MCF 10A (cell line): ENCODE data around the gene RNASE9. TPM values are rescaled to one million over a fixed set of nuclear protein-coding genes. Genes with fewer than 3 reads are reported as not detected.

Experiments used
- Bru-seq: library from RNA; stranded (reverse); fragments of 400-500 nt; gene quantifications from one replicate; lab custom pipeline; 2021; lab: Mats Ljungman, UMichigan
- BruChase-seq, 2 experiments: library from RNA; stranded (reverse); fragments of 400-500 nt; gene quantifications; one replicate each; lab custom pipeline; 2021; lab: Mats Ljungman, UMichigan
- BruUV-seq: library from RNA; stranded (reverse); fragments of 400-500 nt; replicated peaks from 2 replicates; lab custom pipeline; 2021; lab: Mats Ljungman, UMichigan
- CTCF ChIA-PET: fragments of 300-600 bp; sonication (Branson Sonifier 250); formaldehyde crosslinking; extraction: SDS; loops from one replicate; lab custom pipeline; 2021; ENCODE audit warnings: antibody characterized with exemption, inconsistent platforms; lab: Yijun Ruan, JAX
- POLR2A ChIA-PET: fragments of 300-600, 350-650 bp; sonication (Branson Sonifier 250); formaldehyde crosslinking; extraction: SDS; loops from one replicate; lab custom pipeline; 2020; ENCODE audit warnings: antibody characterized with exemption, inconsistent platforms; lab: Yijun Ruan, JAX
- DNase-seq: peaks from one replicate; pipeline ENCODE4 v3.0.0-alpha.2; 2018; ENCODE audit not compliant: unreplicated experiment
- H3K27ac Mint-ChIP-seq: one replicate; pipeline ENCODE4 v1.8.0; 2022; ENCODE audit warnings: mild to moderate bottlenecking, low read depth, mixed read lengths; ENCODE audit not compliant: unreplicated experiment
- H3K27me3 Mint-ChIP-seq: one replicate; pipeline ENCODE4 v1.8.0; 2022; ENCODE audit warnings: mixed read lengths; ENCODE audit not compliant: insufficient read depth, unreplicated experiment
- H3K36me3 Mint-ChIP-seq: one replicate; pipeline ENCODE4 v1.8.0; 2022; ENCODE audit warnings: mild to moderate bottlenecking, moderate library complexity, mixed read lengths; ENCODE audit not compliant: insufficient read depth, unreplicated experiment
- H3K4me1 Mint-ChIP-seq: one replicate; pipeline ENCODE4 v1.8.0; 2022; ENCODE audit warnings: mixed read lengths; ENCODE audit not compliant: insufficient read depth, unreplicated experiment
- H3K4me3 Mint-ChIP-seq: one replicate; pipeline ENCODE4 v1.8.0; 2022; ENCODE audit warnings: mild to moderate bottlenecking, moderate library complexity, mixed read lengths; ENCODE audit not compliant: unreplicated experiment
- H3K9me3 Mint-ChIP-seq: one replicate; pipeline ENCODE4 v1.8.0; 2022; ENCODE audit warnings: mixed read lengths; ENCODE audit not compliant: unreplicated experiment
- CTCF ChIP-seq: fragments of 200-600 bp; IDR thresholded peaks from one replicate; pipeline ENCODE4 v1.8.0; 2022; ENCODE audit warnings: antibody characterized with exemption, mild to moderate bottlenecking; ENCODE audit not compliant: unreplicated experiment
- intact Hi-C: fragments of 100-400 bp; cut with micrococcal nuclease; formaldehyde crosslinking; loops from 2 replicates; pipeline ENCODE4 v1.14.1; 2022
- long read RNA-seq: library from polyadenylated mRNA; stranded (forward); transcript quantifications from one replicate; pipeline ENCODE4 v2.0.0, GENCODE V29; 2022
- total RNA-seq: library from RNA; stranded (reverse); gene quantifications from 2 replicates; pipeline ENCODE4 v1.2.3, GENCODE V29; 2022

The RNASE9 gene
- total RNA-seq (not detected in 2 replicates), Bru-seq, nascent RNA (not detected), BruChase-seq, experiment 1, labeled RNA remaining after a 6-hour chase (not detected), BruChase-seq, experiment 2, labeled RNA remaining after a 2-hour chase (not detected)
- long read RNA-seq = 0 reads

GRCh38 chr14:20560961-20561360, at the start of gene RNASE9:
Gene RNASE9, minus strand, starts transcription at chr14:20561047.
- Mint-ChIP-seq H3K9me3 (no peaks in the 10 kb centered on the region), H3K4me3 (no peak within 1 kb of the TSS), H3K27ac (no peak within 1 kb of the TSS), H3K36me3 (no peaks in the 10 kb centered on the region), H3K27me3 (no peaks in the 10 kb centered on the region), H3K4me1 (no peaks in the 10 kb centered on the region)
- no TSS peak for BruUV-seq
- ChIA-PET POLR2A (no interaction called here), CTCF (no interaction called here)
- intact Hi-C loops = no loop called here
- TF ChIP-seq CTCF = no peak
- no peak for DNase-seq

GRCh38 chr14:20610002-20610765, 49.3 kb upstream of the RNASE9 start:
- POLR2A ChIA-PET = interaction anchor here (0.5 to 9.0 kb wide), 14 partner anchors 15 to 283 kb away, joined by 3 to 182 read pairs (median 9); partner anchors contain the start of genes APEX1, OSGEP, PARP2 and PIP4P1
- CTCF ChIA-PET = interaction anchor here (0.6 to 8.9 kb wide), 37 partner anchors 9 to 526 kb away, joined by 3 to 152 read pairs (median 4); partner anchors contain the start of genes ANG, APEX1, CCNB1IP1 and OSGEP
- no peak for TF ChIP-seq CTCF
- intact Hi-C loops = loop anchor here (2.0 to 5.0 kb wide), 2 partner anchors 245 to 487 kb away; partner anchors contain the start of gene ZNF219
- no peaks in the 10 kb centered on the region for H3K27me3 Mint-ChIP-seq
- H3K4me3 Mint-ChIP-seq = no peak overlapping the region
- H3K4me1 Mint-ChIP-seq = peaks cover 9% of the 10 kb centered on the region
- DNase-seq = peak; percentile 73
- TSS peak; percentile 91 for BruUV-seq
- H3K9me3 Mint-ChIP-seq = no peaks in the 10 kb centered on the region
- H3K27ac Mint-ChIP-seq = no peak overlapping the region
- H3K36me3 Mint-ChIP-seq = no peaks in the 10 kb centered on the region

- no peak overlapping the region for H3K4me3 Mint-ChIP-seq
- H3K9me3 Mint-ChIP-seq = no peaks in the 10 kb centered on the region
- H3K27me3 Mint-ChIP-seq = no peaks in the 10 kb centered on the region
- intact Hi-C loops = loop anchor here (1.0 to 5.0 kb wide), 6 partner anchors 82 to 488 kb away; partner anchors contain the start of genes APEX1 and ZNF219
- peaks cover 9% of the 10 kb centered on the region for H3K4me1 Mint-ChIP-seq
- TF ChIP-seq CTCF = peak; percentile 94
- H3K27ac Mint-ChIP-seq = no peak overlapping the region
- no TSS peak for BruUV-seq
- CTCF ChIA-PET = interaction anchor here (0.6 to 8.9 kb wide), 47 partner anchors 8 to 527 kb away, joined by 3 to 152 read pairs (median 4); partner anchors contain the start of genes ANG, APEX1, CCNB1IP1 and OSGEP
- no peaks in the 10 kb centered on the region for H3K36me3 Mint-ChIP-seq
- POLR2A ChIA-PET = interaction anchor here (0.5 to 9.0 kb wide), 14 partner anchors 16 to 282 kb away, joined by 3 to 182 read pairs (median 9); partner anchors contain the start of genes APEX1, OSGEP, PARP2 and PIP4P1
- DNase-seq = peak; percentile 94
Observed at GRCh38 chr14:20609215-20610001, 48.6 kb upstream of the RNASE9 start.
